ENCODE measurements around the gene METTL3. TPM values are rescaled to one million over a fixed set of nuclear protein-coding genes. Genes with fewer than 3 reads are reported as not detected.

The METTL3 gene
- total RNA-seq, 1 donor from 2014 or later: 24.3 TPM

DNA sequence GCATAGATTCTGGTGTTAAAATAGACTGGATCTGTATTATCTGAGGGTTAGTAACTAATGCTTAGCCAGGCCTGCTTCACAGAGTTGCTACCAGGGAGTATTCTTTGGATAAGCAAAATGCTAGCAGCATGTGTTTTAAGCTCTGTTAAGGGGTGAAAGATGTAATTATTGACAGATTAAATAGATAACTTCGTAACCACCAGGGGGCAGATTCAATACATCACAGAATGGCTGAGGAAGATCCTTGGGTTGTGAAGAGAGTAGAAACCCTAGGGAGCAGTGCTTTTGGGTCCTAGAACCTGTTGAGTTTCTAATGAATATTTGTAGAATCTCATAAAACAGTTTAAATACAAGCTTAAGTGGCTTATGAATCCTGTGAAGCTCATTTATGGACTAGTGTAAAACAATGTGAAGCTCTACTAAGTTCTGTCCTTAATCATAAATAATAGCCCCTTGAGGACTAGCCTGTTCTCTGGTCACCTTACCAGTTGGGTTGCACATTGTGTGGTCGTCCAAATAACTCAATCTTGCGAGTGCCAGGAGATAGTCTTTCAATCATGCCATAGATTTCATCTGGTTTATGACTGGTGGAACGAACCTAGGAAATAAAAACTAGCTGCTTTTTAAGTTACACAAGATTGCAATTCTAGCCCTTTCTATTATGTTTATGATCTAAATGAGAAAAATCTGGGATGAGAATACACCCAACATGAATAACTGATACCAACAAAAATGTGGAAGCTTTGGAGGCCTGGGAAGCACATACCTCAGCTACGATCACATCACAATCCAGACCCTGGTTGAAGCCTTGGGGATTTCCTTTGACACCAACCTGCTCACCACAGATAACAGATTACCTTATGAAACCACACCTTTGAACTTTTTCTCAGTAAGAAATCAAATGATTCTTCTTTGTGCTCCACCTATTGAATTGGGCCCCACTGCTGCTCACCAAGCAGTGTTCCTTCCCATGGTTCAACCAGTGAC lies 12.3 kb downstream of the METTL3 start:
- no peak for DNase-seq
- ATAC-seq (ENCODE audit: poor library complexity): no peak
- intact Hi-C loops (cut with DNase I): no loop called here

DNA sequence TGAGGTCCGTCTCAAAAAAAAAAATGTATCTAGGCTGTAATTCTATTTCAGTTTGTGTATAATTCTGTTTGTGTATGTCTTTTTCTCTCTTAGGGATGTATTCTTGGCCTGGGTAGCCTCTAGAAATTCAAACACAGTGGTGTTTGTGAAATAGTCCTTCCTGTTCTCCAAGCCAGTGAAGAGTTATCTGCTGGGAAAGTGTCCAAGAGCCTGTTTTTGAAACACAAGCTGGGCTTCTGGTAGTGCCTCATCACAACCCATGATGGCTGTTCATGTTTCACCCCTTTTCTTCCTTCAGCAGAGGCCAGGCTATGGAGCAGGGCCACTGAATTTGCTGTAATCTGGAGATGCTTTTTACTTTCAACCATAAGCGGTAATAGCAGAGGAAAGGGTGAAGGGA lies 14.7 kb downstream of the METTL3 start:
- ATAC-seq (ENCODE audit: poor library complexity): no peak
- DNase-seq: no peak
- intact Hi-C loops (cut with DNase I): no loop called here

GRCh38 chr14:21494902-21495762 lies 16.0 kb downstream of the METTL3 start:
- DNase-seq: no peak
- ATAC-seq (ENCODE audit: poor library complexity): no peak
- intact Hi-C loops (cut with DNase I): no loop called here

DNA sequence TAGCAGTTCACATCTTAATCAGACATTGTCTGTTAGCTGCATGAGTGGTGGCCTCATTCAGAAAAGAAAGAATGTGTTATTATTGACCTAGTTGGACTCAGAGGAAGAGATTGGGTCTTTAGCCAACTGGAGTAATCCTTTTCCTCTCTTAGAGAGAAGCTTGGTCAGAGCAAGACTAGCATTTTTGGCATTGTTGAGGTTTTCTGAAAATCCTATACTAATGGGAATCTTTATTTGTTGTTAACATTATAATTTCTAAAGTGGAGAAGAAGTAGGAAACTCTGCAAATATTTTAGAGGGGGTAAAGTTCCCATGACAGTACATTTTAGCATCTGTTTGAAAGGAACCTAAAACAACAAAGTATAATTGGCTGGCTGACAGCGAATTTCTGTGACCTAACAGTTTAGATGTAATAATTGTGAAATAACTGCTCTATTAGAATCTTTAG lies 24.5 kb downstream of the METTL3 start:
- no peak for ATAC-seq (ENCODE audit: poor library complexity)
- intact Hi-C loops (cut with DNase I): no loop called here
- no peak for DNase-seq

DNA sequence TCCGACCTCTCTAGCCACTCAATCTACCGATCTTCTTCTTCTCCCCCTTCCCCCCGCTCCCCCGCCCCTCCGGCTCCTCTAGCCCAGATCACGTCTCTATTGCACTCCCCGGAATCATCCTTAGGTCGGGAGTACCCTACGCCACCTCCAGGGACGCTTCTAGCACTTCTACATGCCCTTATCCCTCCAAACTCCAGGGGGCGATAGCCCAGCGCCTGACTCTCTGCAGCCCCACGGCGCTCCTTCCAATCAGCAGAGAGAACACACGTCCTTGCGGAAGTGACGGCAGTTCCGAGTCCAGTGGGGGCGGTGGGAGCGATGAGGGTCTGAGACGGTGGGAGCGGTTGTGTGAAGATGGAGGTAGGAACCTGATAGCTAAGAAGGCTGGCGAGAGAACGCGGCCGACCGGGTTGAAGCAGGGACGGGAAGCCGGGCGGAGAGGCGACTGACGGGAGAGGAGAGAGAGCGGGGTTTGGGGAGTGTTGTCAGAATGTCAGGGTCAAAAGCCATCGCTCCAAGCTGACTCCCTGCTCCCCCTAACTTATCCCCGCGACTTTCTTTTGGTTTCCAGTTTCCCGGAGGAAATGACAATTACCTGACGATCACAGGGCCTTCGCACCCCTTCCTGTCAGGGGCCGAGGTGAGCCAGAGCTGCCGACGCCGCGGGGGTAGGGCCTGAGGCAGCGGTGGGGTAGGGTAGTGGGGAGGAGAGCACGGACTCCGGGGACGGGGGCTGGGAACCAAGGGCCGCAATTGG lies 34.0 kb downstream of the METTL3 start, which contains the start of the genes RAB2B and TOX4:
Gene RAB2B (minus strand): TSS at position 35 of the 757 bp plus-strand sequence. CDS start 87 bp downstream, outside the sequence.
Gene TOX4 (plus strand): TSS at position 271 of the 757 bp plus-strand sequence. CDS start 84 bp downstream, at position 355.
- intact Hi-C loops (cut with DNase I): no loop called here
- DNase-seq (peak; percentile 95), ATAC-seq (ENCODE audit: poor library complexity) (peak; percentile 99)

DNA sequence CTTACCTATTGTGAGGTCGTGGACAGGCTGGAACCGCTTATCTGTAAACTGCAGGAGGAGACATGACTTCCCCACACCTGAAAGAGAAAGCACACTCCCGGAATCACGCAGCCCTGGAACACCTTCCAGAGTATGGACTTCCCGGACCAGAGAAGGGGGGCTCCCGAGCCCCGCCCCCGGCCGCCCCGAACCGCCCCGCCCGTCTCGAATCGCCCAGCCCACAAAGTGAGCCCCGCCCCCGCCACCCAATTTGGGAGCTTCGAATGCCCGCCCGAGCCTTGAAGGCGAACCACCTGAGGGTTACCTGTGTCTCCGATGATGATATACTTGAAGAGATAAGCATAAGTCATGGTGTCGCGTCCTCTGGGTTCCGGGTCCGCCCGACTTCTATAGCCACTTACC lies 34.6 kb downstream of the METTL3 start:
- ATAC-seq (ENCODE audit: poor library complexity) (peak; percentile 93), DNase-seq (peak; percentile 90)
- intact Hi-C loops (cut with DNase I): no loop called here

DNA sequence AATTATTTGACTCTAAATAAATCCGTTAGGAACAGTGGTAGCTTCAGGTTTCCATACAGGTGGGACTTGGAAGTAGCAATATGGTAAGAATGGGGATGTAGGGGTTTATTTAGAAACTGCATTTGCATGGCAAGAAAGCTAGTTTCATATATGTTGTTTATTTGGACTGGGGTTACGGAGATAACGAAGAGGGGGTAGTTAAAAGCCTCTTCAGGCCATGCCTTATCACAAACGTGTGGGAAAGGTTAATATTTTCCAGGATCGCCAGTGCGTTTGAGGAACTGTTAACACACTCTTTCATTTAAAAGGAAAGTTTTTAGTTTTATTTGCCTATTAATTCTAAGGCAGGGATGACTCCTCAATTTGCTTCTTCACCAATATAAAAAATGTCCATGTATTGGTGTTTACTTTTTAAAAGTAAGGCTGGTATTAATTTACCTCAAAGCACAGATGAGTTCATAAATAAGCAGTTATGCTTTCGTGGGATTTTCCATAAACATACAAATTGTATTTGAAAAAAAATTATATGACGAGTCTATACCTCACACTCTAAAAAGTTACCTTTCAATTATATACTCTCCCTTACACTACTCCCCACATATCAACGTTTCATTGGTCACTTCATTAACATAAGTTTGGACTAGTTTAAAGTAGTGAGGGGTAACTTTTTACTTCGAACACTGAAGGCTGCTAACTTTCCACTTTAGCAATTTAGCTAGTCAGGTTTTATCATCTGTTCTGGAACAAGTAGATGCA lies 35.2 kb downstream of the METTL3 start:
- no peak for ATAC-seq (ENCODE audit: poor library complexity)
- DNase-seq: no peak
- intact Hi-C loops (cut with DNase I): no loop called here

DNA sequence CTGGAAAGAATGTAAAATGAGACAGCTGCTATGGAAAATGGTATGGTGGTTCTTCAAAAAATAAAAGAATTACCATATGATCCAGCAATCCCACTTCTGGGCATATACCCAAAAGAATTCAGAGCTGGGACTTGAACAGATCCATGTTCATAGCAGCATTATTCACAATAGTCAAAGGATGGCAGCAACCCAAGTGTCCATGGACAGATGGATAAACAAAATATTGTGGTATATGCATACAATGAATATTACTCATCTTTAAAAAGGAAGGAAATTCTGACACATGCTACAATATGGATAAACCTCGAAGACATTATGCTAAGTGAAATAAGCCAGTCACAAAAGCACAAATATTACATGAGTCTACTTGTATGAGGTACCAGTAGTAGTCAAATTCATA lies 43.5 kb downstream of the METTL3 start:
- no peak for DNase-seq
- intact Hi-C loops (cut with DNase I): no loop called here
- no peak for ATAC-seq (ENCODE audit: poor library complexity)

- DNase-seq: peak; percentile 100
- intact Hi-C loops (cut with DNase I): no loop called here
- ATAC-seq (ENCODE audit: poor library complexity): peak; percentile 99
These were observed 55.0 kb downstream of the METTL3 start, which contains the start of gene CHD8 for GRCh38 chr14:21455912-21456667. Gene CHD8 (minus strand): TSS chr14:21456123. CDS start chr14:21431643, 24,480 bp downstream.

- no peak for ATAC-seq (ENCODE audit: poor library complexity)
- intact Hi-C loops (cut with DNase I): no loop called here
- no peak for DNase-seq
These were observed 55.6 kb downstream of the METTL3 start for GRCh38 chr14:21455592-21455911.

DNA sequence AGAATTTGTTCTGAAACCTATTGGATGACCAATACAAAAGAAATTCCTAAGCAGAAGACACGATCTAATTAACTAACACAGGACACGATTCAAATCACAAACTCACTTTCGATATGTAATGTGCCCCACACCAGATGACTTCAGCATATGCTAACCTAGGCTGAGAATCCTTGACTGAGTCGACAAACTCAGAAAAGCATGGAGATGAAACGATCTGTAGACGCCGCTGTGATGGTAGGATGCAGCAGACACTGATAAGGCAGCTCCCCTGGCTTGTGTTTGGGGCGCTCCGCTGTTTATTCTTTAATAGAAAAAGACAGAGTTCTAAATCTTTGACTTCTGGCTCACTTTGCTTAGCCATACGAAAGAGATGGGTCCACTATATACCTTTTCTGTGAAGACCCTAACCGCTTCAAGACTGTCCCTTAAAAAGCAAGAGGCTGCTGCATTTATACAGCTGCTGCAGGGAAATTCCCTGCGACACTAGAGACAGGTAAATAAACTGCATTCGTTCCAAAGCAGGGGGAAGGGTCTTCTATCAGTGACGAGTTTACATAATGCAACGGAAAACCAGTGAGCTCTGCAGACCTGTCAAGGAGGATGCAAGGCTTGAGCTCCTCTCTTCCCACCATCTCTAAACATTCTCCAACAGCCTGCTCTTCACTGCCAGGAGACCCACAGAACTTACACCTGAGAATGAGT lies 56.1 kb downstream of the METTL3 start:
- no peak for ATAC-seq (ENCODE audit: poor library complexity)
- intact Hi-C loops (cut with DNase I): no loop called here
- no peak for DNase-seq

DNA sequence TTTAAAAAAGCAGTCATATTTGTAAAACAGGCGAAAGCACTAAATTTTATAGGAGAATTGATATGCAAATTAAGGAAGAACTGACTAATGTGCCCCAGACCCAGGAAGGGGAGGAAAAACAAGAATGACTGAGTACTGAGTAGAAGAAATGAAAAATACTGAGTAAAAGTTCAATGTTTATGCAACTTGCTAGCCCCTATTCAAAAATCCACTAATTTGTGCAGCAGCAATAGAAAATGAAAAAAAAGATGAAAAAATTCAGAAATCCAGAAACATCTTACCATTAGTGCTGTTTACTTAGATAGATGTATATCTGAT lies 61.3 kb downstream of the METTL3 start:
- DNase-seq (no peak), ATAC-seq (ENCODE audit: poor library complexity) (no peak)
- intact Hi-C loops (cut with DNase I): no loop called here

Other genes with a start within 250 kb of the METTL3 start
- gene HNRNPC, start 241.9 kb downstream of the METTL3 start, total RNA-seq: 238 TPM
- gene RPGRIP1, start 231.3 kb downstream of the METTL3 start, total RNA-seq: 0.27 TPM
- gene SUPT16H, start 127.3 kb downstream of the METTL3 start, total RNA-seq: 24.0 TPM
- gene CHD8, start 55.2 kb downstream of the METTL3 start, total RNA-seq: 25.5 TPM
- 16.9 TPM for gene RAB2B, start 34.4 kb downstream of the METTL3 start, total RNA-seq
- gene TOX4, start 34.1 kb downstream of the METTL3 start, total RNA-seq: 78.1 TPM
- gene SALL2, start 15.0 kb upstream of the METTL3 start, total RNA-seq: 3.1 TPM
- gene OR10G3, start 68.7 kb upstream of the METTL3 start, total RNA-seq: not detected
- gene OR10G2, start 123.6 kb upstream of the METTL3 start, total RNA-seq: not detected
- not detected for gene OR4E2, start 142.5 kb upstream of the METTL3 start, total RNA-seq
- gene OR4E1, start 162.5 kb upstream of the METTL3 start, total RNA-seq: not detected